NCI-H460 (cell line): ENCODE results near the gene NRN1. TPM values are rescaled to one million over a fixed set of nuclear protein-coding genes. Genes with fewer than 3 reads are reported as not detected.

Experiments
- DNase-seq: peaks from one replicate; pipeline ENCODE4 v3.0.0-alpha.2; 2016; ENCODE audit warnings: low read depth; ENCODE audit errors: extremely low read depth
- total RNA-seq: library from RNA; depleted of rRNA; stranded (reverse); fragments of >200 nt; shearing (Covaris generic); gene quantifications from 2 replicates; pipeline ENCODE4 v1.2.3, GENCODE V29; 2014

NRN1 gene
- total RNA-seq, 1 experiment from 2014 or later: 9.6 TPM

DNA sequence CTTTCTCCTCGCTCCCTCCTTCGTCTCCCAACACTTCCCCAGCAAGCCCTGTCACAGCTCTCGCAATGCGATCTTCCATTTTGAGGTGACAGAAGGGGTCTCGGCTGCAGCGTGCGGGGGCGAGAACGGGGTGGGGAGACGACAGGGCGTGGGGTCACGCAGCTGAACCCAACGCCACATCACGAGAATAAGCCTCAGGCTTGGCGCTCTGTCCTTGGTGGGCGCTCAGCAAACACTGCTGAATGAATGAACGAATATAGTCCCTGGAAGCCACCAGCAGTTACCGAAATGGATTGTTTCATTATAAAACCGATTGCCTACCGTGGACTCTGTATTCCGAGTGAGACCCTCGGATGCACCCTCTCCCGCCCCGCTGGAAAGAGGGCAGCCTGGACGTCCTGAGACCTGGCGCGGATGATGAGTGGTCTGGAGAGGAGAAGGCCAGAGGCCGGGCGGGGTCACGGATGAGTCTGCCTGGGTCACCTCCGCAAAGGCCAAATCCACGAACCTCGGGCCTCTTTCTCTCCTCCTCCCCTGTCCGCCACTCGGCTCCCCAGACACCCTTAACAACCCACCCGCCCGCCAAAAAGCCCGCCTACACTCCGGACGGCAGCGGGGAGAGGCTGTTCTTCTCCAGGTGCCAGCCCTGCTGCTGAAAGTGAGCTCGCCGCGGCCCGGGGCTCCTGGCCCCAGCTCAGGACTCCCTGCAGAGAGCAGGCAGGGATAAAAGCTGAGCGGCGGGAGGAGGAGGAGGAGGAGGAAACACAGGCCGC is 3.7 kb downstream of the NRN1 start:
- no peak for DNase-seq

DNA sequence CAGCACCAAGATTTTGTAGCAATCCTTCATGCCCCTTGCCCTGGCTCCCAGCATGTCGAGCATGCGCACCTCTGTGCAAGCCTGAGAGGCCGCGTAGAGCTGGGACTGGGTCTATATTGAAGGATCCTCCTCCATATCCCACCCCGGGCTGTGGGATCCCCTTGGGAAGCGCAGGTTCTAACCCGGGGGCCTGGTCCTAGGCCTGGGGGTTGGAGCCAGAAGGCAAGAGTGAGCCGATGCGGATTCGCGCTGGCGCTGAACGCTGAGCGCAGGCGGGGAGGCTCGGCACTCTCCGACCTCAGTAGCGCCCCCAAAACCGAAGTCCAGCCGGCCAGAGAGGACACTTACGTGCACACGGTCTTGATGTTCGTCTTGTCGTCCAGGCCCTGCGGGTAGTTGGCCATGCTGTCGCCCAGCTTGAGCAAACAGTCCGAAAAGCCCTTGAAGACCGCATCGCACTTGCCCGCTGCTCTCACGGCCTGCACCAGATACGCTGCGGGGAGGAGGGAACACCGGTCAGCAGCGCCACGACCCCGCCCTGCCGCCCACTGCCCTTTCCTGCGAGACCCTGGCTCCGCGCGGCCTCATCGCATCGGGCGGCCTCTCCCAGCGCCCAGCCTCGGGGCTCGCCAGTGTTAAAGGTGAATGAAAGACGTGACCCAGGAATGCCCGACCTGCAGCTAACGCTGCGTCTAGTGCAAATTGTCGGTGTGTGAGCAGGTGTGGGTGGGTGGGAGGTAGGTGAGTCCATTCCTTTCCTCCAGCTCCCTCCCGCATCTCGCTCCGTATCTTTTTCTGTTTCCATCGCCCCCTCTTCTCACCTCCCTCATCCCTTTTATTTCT is 4.5 kb downstream of the NRN1 start:
- no peak for DNase-seq

DNA sequence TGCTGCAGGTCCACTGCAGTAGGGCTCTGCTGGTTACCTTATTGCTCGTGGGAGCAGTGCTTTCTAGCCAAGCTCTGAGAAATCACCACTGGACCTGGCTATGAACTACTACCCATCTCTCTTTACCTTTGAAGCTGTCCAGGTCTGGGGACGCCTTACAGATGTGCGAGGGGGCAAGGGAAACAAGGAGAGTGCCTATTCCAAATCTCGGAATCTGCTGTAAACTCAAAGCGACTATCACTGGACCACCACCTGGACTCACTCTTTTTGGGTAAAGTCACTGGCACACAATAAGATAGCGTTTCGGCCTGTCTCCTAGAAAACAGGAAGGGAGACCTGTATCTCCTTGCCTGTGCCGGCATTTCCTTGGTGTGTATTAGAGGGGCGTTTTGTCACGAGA is 5.3 kb downstream of the NRN1 start:
- DNase-seq: no peak

DNA sequence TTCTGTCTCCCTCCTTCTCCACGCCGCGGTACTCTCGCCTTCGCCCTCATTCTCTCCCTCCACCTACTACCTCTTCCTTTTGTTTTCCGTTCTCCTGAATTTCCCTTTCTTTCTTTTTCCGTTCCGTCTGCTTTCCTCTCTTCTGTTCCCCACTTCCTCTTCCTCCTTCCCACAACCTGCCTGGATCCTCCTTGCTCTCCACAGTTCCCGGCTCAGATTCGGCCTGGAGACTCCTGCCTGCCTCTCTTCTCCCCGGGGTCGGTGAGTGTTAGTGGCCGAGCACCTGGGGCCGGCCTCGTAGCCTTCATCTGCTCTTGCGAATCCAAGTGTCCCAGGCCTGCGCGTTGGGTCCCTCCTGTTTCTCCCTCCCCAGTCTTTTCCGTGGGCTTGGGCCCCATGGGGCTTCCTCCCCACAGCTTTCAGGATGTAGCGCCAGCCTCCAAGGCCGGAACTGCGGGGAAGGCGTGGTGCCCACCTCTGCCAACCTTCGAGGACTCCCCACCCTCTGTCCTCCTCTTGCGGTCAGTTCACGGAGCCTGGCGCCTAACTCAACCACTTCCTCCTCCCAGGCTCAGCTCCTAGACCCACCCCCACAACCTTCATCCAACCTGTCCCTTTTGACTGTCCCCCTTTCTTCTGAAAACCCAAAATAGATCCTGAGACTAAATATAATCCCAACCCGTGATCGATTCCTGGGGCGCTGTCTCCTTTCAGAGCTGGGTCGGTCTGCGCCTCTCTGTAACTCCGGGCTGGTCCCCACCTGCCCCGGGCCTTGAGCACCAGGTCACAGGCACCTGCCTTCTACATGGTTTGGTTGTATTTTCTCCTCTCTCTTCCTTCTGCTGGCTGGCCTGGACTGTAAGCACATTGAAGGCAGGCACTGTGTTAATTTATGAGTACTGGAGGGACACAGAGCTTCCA is 6.8 kb downstream of the NRN1 start:
- no peak for DNase-seq

DNA sequence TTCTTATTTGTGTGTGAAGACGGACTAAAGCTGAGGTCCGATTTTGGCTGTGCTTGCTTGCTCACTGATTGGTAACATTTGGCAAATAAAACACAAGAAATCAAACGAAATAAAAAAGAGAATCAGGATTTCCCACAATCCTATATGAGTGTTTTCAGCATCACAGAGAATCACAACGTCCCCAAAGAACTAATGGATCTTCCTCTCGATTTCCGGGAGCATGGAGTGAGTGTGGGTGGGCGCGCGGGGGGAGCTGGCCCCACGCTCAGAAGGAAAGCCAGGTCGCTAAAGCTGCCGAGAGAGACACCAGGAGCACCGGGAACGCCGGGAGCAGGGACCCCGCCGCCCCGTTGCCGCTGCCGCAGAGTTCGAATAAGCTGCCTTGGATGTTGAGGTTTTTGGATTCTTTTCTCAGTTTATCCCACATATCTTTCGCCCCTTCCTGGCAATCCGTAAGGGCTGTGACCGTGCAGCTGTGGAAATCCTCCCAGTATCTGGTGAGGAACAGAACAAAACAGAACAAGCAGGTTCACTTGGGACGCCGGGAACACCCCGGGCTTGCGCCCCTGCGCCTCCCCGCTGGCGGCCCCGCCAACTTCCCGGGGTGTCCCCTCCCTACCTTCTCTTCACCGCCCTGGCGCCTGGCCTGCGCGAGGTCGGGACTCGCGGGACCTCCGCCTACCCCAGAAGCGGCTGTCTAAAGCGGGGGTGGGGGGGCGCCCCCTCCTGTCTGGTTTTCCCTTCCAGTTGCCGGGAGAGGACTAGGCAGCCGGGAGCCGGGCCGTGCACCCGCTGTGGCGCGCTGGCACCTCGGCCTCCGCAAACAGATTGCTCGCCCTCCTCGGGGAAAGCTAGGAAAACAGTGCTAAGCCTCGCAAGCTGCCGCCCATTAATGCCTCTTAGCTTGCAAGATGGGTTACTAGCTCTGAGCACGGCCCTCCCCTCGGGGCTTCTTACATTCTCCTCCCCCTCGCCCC is 7.7 kb downstream of the NRN1 start:
- no peak for DNase-seq

DNA sequence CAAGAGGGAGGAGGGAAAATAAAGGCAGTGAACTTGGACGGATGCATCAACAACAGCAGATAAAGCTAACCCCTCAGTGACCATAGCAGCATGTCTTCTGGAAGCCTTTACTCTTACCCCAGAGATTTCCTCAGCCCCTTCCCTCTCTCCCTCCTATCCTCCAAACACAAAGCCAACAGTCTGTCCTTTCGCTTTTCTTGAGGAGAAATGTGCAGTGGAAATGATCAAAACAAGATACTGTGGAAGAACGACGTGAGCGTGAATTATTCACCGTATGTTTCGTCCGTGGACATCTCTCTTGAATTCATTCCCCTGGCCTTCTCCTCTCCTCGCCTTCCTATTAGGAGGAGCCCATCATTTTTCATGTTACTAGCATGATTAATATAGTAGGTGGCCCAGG is 8.5 kb downstream of the NRN1 start:
- DNase-seq: no peak

DNA sequence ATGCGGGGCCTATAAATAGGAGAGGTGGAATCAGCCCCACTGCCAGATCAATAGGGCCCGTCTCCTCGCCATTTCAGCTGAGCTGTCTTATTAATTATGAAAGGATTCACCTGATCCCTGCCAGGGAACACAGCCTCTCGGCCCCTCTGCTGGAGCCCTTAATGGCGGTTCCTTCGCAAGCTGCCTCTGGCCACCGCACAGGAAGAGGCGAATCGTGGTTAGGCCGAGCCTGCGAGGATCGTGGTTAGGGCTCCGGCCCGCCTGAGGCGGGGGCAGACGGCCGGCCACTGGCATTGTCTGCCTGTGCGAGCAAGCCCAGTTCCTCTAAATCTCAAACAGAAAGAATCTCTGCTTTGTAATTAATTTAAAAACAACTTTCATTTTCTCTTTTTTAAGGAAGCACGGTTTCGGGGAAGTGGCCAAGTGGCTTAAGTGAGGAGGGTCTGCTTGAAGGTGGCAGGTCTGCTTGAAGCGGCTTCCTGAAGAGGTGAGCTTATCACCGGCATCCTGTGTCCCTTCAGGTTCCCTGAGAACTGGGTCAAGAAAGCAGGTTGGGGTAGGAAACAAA is 9.2 kb downstream of the NRN1 start:
- no peak for DNase-seq

DNA sequence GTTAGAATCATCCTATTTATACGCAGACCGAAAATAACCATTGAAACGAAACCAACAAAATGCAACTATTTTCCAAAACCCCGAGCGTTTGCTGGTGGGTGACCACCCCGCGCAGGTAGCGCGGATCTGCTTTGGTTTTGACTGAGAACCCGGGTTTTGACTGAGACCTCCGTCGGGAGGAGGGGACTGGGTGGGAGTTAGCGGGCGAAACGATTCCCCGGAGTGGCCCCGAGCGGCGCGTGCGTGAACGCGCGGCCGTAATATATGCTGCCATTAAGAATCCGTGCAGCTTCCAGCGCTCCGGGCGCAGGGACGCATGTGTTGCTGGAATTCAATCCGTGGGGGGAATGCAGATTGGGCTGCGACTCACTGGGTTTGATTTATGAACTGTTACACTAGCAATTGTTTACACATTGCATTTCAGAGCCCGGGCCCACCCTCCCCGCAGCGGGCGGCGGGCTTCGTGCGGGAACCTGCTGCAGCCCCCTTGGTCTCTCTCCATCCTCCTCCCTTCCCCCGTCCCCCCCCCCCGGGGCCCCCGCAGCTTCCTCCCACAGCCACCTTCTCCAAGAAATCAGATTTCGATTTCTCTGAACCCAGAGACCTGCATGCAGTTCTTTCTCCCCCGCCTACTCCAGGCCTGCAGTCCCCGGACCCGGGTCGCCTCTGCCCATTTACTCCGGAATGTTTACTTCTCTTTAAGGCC is 9.9 kb downstream of the NRN1 start:
- no peak for DNase-seq

DNA sequence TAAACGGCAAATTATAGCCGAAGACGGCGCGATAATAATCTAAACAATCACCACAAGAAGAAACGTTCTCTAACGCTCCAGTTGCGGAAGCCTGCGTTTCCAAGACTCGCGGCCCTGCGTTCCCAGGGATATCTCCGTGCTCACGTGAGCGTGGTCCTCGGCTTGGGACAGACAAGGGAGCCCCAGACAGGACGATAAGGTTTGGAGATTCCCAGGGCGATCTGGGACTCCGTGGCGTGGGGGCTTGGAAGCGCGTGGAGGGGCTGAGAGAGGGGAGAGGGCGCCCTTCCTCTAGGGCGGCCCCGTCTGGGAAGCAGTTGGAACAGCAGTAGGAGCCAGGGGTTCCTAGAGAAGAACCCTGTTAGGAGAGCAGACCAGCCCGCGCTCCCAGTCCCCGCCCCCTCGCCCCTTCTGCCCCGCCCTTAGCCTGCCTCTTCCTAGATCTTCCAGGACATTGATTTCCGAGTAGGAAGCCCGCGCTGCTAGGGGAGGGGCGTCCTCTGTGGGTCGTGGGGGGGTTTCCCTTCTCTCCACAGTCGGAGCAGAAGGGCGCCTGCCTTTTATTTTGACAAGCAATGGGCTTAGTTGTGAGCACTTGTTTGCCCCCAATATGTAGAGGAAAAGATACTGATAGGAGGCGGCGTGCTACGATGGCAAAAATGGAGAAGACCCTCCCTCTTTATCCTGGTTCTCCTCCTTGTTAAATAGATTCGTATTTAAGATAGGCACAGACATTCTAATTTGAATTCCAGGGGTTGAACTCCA is 10.6 kb downstream of the NRN1 start:
- DNase-seq: no peak

DNA sequence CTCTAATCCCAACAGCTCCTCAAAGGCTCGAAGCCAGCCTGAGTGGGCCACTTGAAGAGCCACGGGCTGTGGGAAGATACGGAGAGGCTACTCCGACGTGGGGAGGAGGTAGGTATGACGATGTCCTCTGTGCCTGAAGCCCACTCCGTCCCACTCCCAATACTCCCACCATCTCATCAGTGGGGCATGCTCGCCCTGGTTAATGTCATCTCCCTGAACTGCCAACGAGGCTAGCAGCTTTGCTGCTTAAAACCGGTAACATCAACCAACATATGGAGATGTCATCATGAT is 11.1 kb downstream of the NRN1 start:
- no peak for DNase-seq

DNA sequence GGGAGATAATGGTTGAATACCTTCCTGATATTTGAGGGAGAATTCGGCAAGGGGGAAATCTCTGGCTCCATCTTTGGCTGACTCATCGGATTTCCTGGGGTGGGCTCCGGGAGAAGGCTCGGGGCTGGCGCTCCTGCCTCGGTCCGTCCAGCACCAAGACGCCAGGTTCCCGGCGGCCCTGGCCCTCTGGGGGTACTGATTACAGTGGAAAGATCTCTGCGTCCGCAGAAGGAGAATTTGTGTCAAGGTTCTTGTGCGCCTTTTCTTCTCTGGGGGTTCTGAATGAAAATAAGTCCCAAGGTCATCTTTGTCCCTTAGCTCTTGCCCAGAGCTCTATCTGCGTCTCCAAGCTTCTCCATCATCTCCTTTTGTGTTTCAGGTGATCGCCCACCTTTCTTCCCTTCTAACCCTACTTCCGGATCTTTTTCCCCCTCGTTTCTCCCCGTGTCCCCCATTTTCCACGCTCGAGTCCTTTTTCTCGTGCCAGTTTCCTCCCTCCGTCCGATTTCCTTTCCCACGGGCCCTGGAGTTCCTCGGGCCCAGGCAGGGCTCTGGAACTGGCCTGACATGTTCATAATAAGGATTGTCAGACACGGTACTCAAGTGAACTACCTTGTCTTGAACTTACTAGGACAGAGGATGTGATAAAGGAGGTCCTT is 11.6 kb downstream of the NRN1 start:
- DNase-seq: no peak

DNA sequence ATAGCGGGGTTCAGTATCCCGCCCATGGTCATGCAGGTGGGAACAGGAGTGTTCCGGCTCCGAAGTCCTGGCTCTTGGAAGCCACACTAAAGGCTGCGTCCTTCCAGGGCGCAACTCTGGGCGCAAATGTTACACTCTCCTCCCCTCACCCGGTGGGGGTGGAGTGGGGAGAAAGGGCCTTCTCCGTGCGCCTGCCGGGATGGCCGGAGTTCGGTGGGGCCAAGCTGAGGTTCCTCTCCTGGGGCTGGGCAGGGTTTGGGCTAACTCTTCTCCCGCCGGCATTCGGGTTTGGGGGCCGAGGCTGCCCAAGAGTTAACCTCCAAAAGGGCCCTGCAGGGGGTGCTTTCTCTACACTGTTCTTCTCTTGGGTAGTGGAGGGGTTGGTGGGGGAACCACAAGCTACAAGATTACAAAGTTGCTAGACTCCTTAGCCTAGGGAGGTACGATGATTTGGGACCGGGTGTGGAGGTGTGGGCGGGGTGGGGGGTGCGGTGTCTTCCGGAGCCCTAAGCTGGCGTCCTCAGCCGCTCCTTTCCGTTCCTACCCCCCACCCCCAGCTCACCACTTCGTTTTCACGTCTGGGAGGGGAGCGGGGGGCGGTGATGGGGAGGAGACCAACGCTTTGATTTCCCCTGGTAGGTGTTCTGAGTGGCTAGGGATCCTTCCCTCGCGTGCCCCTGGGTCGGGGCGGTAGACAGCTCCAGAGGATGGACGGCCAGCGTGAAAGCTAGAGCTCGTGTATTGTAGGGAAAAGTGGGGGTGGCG is 12.3 kb downstream of the NRN1 start:
- DNase-seq: no peak

DNA sequence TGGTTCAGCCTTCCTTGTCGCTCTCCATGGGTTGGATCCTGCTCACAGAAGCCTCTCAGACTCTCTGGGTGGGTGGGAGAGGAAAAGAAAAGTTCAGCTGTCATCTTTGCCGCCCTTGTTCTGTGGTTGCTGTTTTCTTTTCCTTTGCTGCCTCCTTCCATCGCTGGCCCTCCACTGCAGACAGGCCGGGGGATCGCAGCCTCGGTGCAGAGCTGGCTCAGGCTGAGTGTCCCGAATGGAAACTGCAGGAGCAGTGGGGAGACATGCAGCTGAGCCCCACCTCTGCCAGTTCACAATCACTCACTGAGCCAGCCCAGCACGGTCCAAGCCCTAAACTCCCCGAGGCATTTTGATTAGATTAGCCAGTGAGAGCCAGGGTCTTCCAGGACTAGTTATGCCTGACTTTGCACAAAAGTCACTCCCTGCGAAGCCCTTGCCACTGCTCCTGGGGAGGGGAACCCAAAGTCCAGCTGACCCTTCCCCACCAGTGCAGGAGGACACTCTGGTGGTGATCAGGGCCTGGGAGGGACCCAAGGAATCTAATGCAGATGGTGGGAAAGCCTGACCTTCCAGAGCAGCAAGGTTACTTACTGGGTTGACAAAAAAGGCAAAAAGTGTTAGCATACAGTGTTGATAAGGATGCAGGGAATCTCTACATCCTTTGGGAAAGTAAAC is 14.0 kb downstream of the NRN1 start:
- DNase-seq: no peak

DNA sequence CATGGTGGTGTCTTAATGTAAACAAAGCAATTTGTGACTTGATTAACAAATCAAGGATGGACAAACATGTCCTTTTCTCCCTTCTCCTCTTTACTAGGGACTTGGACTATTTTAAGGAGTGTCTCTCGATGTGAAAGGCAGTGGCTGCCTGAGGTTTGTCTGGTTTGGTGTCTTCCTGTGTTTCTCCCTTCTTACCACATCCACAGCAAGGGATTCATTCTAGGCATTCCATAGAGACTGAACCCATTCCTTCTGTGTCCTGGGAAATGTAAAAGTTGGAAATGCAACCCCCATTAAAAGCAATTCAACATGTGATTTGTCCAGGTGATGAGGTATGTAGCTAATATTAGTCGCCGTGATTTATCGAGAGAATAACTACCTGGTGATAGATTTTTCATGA is 15.9 kb downstream of the NRN1 start:
- no peak for DNase-seq

DNA sequence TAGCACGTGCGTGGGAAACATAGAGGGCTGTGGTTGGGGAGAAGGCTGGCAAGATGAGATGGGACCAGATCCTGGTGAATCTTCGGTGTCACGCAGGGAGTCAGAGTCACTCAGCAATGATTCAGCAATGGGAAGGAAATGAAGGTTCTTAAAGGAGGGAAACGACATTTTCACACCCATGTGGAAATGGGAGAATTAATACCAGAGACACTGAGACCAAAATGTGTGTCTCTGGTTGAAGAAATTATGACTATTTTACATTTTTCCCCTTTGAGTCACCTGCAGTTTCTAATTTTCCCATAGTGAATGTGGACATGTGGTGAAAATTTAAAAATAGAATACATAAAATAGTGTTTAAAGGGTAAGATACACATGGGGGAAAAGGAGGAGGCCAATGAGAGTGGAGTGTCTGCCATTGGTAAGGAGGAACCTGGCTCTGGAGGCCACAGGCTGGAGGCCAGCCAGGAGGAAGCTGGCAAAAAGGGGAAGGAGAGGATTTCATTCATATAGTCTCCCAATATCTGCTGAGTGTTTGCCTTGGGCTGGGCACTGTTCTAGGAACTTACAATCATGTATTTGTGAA is 17.5 kb downstream of the NRN1 start:
- DNase-seq: no peak

DNA sequence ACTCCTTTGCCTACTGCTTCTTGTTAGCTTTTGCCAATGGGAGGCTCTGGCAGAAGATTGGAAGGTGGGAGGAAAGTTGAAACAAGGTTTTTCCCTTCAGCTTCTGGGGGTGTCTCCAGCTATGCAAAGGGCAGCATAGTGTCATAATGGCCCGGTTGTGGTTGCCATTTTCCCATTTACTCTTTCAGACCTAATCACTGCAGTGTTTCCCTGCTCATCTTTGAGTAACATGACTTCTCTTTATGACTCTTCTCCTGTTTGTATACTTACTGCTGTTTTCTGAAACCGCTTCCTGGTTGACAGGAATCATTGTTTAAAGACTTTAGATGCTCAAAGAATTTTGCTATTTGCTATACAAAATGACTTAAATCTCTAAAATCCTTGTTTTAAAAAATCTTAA is 19.9 kb downstream of the NRN1 start:
- no peak for DNase-seq
